ENCODE measurements around the gene SLC9A9.

The SLC9A9 gene

DNA sequence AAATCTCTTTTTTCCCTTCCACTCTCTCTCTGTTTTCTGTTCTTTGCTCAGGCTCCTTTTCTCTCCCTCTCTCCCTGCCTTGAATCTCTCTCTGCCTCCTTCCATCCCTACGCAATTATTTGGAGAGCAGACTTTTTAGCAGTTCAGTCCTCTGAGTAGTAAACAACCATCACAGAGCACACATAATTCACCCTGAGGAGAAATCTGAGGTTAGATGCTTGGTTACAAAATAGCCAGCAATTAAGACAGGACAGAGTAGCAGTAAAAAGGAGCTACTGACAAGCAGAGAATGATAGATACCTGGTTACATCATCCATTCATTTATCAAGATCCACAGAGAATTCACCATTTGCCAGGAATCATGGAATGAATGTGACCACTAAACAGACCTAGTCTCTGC lies 25.5 kb downstream of the SLC9A9 start:
- Histone ChIP-seq H3K27ac (ENCODE audit: low read length) (peak overlapping the region; percentile 35), H3K4me3 (ENCODE audit: low read depth in 1 of 2, low read length in 2 of 2) (no peak overlapping the region), H3K36me3 (ENCODE audit: control insufficient read depth in 1 of 2, insufficient read depth in 2 of 2, low read length in 2 of 2) (no peaks in the 10 kb centered on the region), H3K4me1 (ENCODE audit: control insufficient read depth in 1 of 2, insufficient read depth in 2 of 2, low read length in 2 of 2) (peaks cover 8 to 37% of the 10 kb centered on the region in 2 donors), H3K27me3 (ENCODE audit: low read depth, low read length) (no peaks in the 10 kb centered on the region), H3K9me3 (ENCODE audit: control insufficient read depth in 1 of 2, low read length in 2 of 2) (no peaks in the 10 kb centered on the region)

DNA sequence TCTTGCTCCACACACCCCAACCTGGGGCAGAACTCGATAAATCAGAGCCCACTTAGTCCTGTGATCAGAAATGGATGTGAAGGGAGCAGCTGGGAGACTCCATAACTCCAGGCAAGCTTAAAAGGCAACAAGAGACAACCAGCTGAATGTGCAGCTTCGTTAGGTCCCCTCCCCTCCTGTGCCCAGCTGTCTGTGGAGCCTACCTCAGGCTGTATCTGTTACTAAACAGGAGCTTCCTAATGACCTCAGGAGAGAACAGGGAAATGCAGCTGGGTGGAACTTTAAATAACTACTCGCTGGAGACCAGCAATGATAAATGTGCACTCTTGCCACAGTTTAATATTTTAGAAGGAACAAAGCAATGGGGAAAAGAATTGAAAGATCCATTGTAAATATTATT lies 25.9 kb downstream of the SLC9A9 start:
- Histone ChIP-seq H3K36me3 (ENCODE audit: control insufficient read depth in 1 of 2, insufficient read depth in 2 of 2, low read length in 2 of 2) (no peaks in the 10 kb centered on the region), H3K9me3 (ENCODE audit: control insufficient read depth in 1 of 2, low read length in 2 of 2) (no peaks in the 10 kb centered on the region), H3K27ac (ENCODE audit: low read length) (peak overlapping the region; percentile 35), H3K4me1 (ENCODE audit: control insufficient read depth in 1 of 2, insufficient read depth in 2 of 2, low read length in 2 of 2) (peaks cover 8 to 35% of the 10 kb centered on the region in 2 donors), H3K4me3 (ENCODE audit: low read depth in 1 of 2, low read length in 2 of 2) (no peak overlapping the region), H3K27me3 (ENCODE audit: low read depth, low read length) (no peaks in the 10 kb centered on the region)

DNA sequence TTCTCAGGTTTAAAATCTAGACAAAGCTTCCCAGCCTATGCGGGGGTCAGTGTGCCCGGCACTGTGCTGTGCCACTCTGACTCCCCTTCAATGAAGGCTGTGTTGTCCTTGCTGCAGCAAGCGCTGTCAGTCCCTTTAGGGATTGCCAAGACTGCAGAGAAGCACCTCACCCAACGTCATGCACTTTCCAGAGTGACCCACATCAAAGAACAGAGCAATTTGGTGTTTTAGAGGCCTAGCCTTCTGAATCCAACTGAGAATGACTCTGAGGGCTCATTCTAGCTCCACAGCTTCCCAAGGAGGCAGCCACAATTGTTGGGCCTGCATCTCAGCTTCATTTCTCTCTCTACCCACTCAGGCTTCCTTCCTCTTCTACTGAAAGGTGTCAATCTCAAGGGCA lies 26.4 kb downstream of the SLC9A9 start:
- no peak overlapping the region for H3K4me3 ChIP-seq (ENCODE audit: low read depth in 1 of 2, low read length in 2 of 2)
- peaks cover 8 to 29% of the 10 kb centered on the region in 2 donors for H3K4me1 ChIP-seq (ENCODE audit: control insufficient read depth in 1 of 2, insufficient read depth in 2 of 2, low read length in 2 of 2)
- no peaks in the 10 kb centered on the region for H3K9me3 ChIP-seq (ENCODE audit: control insufficient read depth in 1 of 2, low read length in 2 of 2)
- H3K27me3 ChIP-seq (ENCODE audit: low read depth, low read length): no peaks in the 10 kb centered on the region
- H3K27ac ChIP-seq (ENCODE audit: low read length): no peak overlapping the region
- no peaks in the 10 kb centered on the region for H3K36me3 ChIP-seq (ENCODE audit: control insufficient read depth in 1 of 2, insufficient read depth in 2 of 2, low read length in 2 of 2)

DNA sequence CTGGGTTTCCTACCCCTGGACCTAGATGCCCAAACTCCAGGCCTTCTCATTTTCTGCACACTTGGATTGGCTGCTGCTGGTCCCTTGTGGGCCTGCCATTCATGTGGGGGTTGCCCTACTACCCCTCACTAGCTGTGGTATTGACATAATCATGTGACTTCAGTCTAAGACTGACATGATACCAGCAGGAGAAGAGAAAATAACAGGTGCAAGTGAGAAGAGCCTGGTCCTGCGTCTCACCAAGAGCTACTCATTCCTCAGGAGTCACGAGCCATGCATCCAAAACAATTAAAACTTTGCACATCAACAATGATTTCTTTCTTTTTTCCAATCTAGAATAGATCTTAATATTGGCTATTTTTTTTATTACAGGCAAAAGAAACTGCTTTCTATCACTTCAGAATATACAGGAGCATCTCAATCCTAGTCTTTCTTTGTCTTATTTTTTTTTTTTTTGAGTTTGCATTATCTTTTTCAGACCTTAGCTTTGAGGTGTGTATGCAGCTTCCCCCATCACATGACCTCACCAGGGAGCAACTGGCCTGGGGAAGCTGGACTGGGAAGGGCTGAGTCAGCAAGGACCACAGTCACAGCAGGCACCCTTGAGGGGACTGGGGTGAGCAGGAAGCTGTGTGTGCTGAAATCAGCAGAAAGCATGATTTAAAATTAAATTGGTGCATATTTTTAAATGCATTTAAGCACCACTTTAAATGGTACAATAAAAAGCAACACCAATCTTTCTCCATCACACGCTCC lies 27.6 kb downstream of the SLC9A9 start:
- Histone ChIP-seq H3K4me1 (ENCODE audit: control insufficient read depth in 1 of 2, insufficient read depth in 2 of 2, low read length in 2 of 2) (peaks cover 8 to 21% of the 10 kb centered on the region in 2 donors), H3K27ac (ENCODE audit: low read length) (no peak overlapping the region), H3K9me3 (ENCODE audit: control insufficient read depth in 1 of 2, low read length in 2 of 2) (no peaks in the 10 kb centered on the region), H3K4me3 (ENCODE audit: low read depth in 1 of 2, low read length in 2 of 2) (no peak overlapping the region), H3K36me3 (ENCODE audit: control insufficient read depth in 1 of 2, insufficient read depth in 2 of 2, low read length in 2 of 2) (no peaks in the 10 kb centered on the region), H3K27me3 (ENCODE audit: low read depth, low read length) (no peaks in the 10 kb centered on the region)

DNA sequence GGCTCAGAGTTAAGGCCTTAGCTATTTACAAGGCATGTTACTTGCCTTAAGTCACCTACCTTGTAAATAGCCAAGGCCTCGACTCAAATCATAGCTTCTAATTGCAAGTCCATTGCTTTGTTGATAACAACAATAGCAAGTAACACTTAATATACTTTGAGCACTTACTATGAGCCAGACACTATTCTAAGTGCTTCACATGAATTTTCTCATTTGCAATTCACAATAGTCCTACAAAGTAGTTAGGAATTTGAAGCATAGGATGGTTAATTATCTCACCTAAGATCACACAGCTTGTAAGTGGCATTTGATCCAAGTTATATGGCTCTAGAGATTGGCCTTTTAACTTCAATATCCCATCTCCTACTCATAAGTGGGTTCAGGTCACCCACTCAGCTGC lies 28.4 kb downstream of the SLC9A9 start:
- Histone ChIP-seq H3K36me3 (ENCODE audit: control insufficient read depth in 1 of 2, insufficient read depth in 2 of 2, low read length in 2 of 2) (no peaks in the 10 kb centered on the region), H3K4me1 (ENCODE audit: control insufficient read depth in 1 of 2, insufficient read depth in 2 of 2, low read length in 2 of 2) (peaks cover 6 to 20% of the 10 kb centered on the region in 2 donors), H3K27me3 (ENCODE audit: low read depth, low read length) (no peaks in the 10 kb centered on the region), H3K27ac (ENCODE audit: low read length) (no peak overlapping the region), H3K4me3 (ENCODE audit: low read depth in 1 of 2, low read length in 2 of 2) (no peak overlapping the region), H3K9me3 (ENCODE audit: control insufficient read depth in 1 of 2, low read length in 2 of 2) (no peaks in the 10 kb centered on the region)

DNA sequence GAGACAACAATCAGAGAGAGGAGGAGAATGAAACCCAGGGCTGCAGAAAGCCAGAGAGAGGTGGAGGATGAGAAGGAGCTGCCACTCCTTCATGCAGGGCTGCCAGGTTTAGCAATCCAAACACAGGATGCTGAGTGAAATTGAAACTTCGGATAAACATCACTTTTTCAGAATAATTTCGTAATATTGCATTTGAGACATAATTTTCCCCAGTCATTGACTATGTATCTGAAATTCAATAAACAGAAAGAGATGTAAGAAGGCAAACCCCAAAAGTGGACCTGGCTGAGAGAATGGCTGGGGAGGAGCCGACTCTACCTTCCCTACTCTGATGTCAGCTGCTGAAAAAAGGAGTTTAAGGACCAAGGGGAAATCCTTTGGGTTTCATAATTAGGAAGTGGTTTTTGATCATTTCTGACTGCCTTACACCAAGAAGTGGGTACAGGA lies 33.8 kb downstream of the SLC9A9 start:
- H3K4me3 ChIP-seq (ENCODE audit: low read depth in 1 of 2, low read length in 2 of 2): no peak overlapping the region
- no peaks in the 10 kb centered on the region for H3K27me3 ChIP-seq (ENCODE audit: low read depth, low read length)
- peak overlapping the region; percentile 14 for H3K27ac ChIP-seq (ENCODE audit: low read length)
- H3K4me1 ChIP-seq (ENCODE audit: control insufficient read depth in 1 of 2, insufficient read depth in 2 of 2, low read length in 2 of 2): peaks cover 3 to 22% of the 10 kb centered on the region in 2 donors
- H3K36me3 ChIP-seq (ENCODE audit: control insufficient read depth in 1 of 2, insufficient read depth in 2 of 2, low read length in 2 of 2): no peaks in the 10 kb centered on the region
- H3K9me3 ChIP-seq (ENCODE audit: control insufficient read depth in 1 of 2, low read length in 2 of 2): no peaks in the 10 kb centered on the region

DNA sequence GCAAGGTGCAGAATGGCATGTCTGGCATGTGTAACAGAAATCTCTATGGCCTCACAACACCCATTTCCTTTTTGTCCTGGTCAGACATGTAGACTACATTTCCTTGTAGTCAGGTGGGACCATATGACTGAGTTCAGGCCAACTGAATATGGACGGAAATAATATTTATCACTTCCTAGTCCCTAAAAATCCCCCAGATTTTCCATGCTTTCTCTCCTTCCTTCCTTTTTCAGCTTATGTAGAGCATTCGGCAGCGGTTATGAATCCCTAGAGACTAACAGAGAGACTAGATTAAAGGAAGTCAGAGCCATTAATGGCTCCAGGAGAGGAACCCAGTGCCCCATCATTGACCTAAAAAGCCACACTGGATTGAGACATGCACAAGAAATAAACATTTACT lies 35.8 kb downstream of the SLC9A9 start:
- no peak overlapping the region for H3K4me3 ChIP-seq (ENCODE audit: low read depth in 1 of 2, low read length in 2 of 2)
- H3K9me3 ChIP-seq (ENCODE audit: control insufficient read depth in 1 of 2, low read length in 2 of 2): no peaks in the 10 kb centered on the region
- H3K27me3 ChIP-seq (ENCODE audit: low read depth, low read length): no peaks in the 10 kb centered on the region
- no peak overlapping the region for H3K27ac ChIP-seq (ENCODE audit: low read length)
- peaks cover 3 to 28% of the 10 kb centered on the region in 2 donors for H3K4me1 ChIP-seq (ENCODE audit: control insufficient read depth in 1 of 2, insufficient read depth in 2 of 2, low read length in 2 of 2)
- no peaks in the 10 kb centered on the region for H3K36me3 ChIP-seq (ENCODE audit: control insufficient read depth in 1 of 2, insufficient read depth in 2 of 2, low read length in 2 of 2)

DNA sequence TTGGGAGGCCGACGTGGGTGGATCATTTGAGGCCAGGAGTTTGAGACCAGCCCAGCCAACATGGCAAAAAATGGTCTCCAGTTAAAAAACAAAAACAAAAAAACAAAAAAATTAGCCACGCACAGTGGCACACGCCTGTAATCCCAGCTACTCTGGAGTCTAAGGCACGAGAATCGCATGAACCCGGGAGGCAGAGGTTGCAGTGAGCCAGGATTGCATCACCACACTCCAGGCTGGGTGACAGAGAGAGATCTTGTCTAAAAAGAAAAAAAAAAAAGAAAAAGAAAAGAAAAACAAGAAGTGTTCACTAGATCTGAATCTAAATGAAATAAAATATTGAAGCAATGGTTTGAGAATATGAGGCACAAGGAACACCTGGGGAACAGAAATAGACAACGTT lies 36.7 kb downstream of the SLC9A9 start:
- H3K4me3 ChIP-seq (ENCODE audit: low read depth in 1 of 2, low read length in 2 of 2): no peak overlapping the region
- H3K9me3 ChIP-seq (ENCODE audit: control insufficient read depth in 1 of 2, low read length in 2 of 2): no peaks in the 10 kb centered on the region
- no peaks in the 10 kb centered on the region for H3K27me3 ChIP-seq (ENCODE audit: low read depth, low read length)
- no peak overlapping the region for H3K27ac ChIP-seq (ENCODE audit: low read length)
- H3K4me1 ChIP-seq (ENCODE audit: control insufficient read depth in 1 of 2, insufficient read depth in 2 of 2, low read length in 2 of 2): peaks cover 3 to 28% of the 10 kb centered on the region in 2 donors
- H3K36me3 ChIP-seq (ENCODE audit: control insufficient read depth in 1 of 2, insufficient read depth in 2 of 2, low read length in 2 of 2): no peaks in the 10 kb centered on the region

DNA sequence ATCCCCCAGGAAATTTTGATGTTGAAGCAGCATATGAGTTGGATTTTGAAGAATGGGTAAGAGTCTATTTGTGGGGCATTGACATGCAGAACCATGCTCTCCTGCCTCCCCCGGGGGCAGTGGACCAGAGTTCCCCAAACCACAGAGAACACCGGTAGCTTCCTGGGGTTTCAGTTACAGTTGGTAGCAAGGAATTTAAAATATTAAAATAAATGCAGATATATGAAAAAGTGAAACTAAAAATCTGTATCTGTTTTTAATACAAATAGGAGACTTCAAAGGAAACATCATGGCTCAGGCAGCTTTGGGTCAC lies 37.4 kb downstream of the SLC9A9 start:
- no peaks in the 10 kb centered on the region for H3K9me3 ChIP-seq (ENCODE audit: control insufficient read depth in 1 of 2, low read length in 2 of 2)
- H3K27ac ChIP-seq (ENCODE audit: low read length): no peak overlapping the region
- peaks cover 3 to 28% of the 10 kb centered on the region in 2 donors for H3K4me1 ChIP-seq (ENCODE audit: control insufficient read depth in 1 of 2, insufficient read depth in 2 of 2, low read length in 2 of 2)
- H3K27me3 ChIP-seq (ENCODE audit: low read depth, low read length): no peaks in the 10 kb centered on the region
- H3K36me3 ChIP-seq (ENCODE audit: control insufficient read depth in 1 of 2, insufficient read depth in 2 of 2, low read length in 2 of 2): no peaks in the 10 kb centered on the region
- H3K4me3 ChIP-seq (ENCODE audit: low read depth in 1 of 2, low read length in 2 of 2): no peak overlapping the region

DNA sequence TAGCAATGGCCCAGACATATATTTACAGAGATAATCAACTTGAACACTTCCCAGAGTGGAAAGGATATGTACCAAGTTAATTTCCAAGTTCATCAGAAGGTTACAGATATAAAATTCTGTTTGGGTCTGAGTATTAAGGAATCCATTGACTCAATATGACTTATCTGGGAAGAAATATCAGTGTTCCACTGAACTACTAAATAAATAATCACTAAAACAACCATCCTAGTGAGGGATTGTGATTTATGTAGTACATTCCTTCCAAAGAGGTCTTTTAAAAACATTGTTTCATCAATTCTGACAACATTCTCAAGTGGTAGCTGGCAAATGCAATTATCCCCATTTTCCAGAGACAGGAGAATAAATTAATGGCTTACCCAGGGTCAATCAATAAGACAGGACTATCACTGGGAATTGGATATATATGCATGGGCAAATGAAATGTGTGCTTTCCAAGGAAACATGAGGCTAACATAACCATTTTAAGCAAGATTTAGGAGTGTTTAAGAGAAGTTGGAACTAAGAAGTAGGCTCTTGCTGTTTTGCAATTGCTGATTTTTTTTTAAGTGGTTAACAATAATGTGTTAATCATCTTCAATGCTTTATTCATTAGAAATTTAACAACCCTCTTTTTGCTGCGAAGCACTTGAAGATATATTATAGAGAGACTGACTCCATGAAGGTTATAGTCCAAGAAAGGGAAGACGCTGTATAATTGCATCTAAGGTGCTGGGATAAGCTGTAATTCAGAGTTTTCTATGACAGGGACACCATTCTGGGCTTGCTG lies 37.9 kb downstream of the SLC9A9 start:
- Histone ChIP-seq H3K27ac (ENCODE audit: low read length) (no peak overlapping the region), H3K4me3 (ENCODE audit: low read depth in 1 of 2, low read length in 2 of 2) (no peak overlapping the region), H3K27me3 (ENCODE audit: low read depth, low read length) (no peaks in the 10 kb centered on the region), H3K36me3 (ENCODE audit: control insufficient read depth in 1 of 2, insufficient read depth in 2 of 2, low read length in 2 of 2) (no peaks in the 10 kb centered on the region), H3K9me3 (ENCODE audit: control insufficient read depth in 1 of 2, low read length in 2 of 2) (no peaks in the 10 kb centered on the region), H3K4me1 (ENCODE audit: control insufficient read depth in 1 of 2, insufficient read depth in 2 of 2, low read length in 2 of 2) (peaks cover 3 to 28% of the 10 kb centered on the region in 2 donors)

DNA sequence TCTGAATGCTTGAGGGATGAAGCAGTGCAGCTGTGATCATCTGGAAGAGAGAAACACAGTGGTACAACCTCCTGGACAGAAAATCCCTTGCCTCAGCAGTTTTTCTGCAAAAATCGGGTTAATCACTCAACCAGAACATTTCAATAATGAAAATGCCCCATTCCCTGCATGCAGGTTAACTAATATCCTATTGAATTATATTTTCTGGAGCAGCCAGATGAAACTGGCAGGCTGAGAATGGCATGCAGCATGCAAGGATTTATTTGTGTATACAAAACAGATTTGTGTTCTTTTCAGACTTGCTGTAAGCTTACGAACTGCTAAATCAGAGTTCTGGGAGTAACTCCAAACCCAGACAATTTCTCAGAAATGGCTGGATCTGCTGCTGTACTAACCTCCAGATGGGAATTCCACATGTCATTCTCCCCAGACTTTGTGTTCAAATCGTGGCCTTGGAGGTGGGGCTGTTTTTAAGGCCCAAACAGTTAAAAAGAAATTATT lies 39.1 kb downstream of the SLC9A9 start:
- no peaks in the 10 kb centered on the region for H3K9me3 ChIP-seq (ENCODE audit: control insufficient read depth in 1 of 2, low read length in 2 of 2)
- H3K27ac ChIP-seq (ENCODE audit: low read length): peak overlapping the region; percentile 19
- H3K4me3 ChIP-seq (ENCODE audit: low read depth in 1 of 2, low read length in 2 of 2): no peak overlapping the region
- peaks cover 0 to 22% of the 10 kb centered on the region in 2 donors for H3K4me1 ChIP-seq (ENCODE audit: control insufficient read depth in 1 of 2, insufficient read depth in 2 of 2, low read length in 2 of 2)
- H3K27me3 ChIP-seq (ENCODE audit: low read depth, low read length): no peaks in the 10 kb centered on the region
- H3K36me3 ChIP-seq (ENCODE audit: control insufficient read depth in 1 of 2, insufficient read depth in 2 of 2, low read length in 2 of 2): no peaks in the 10 kb centered on the region
